Measurements from ENCODE around the gene HPSE2. TPM values are rescaled to one million over a fixed set of nuclear protein-coding genes. Genes with fewer than 3 reads are reported as not detected.

The HPSE2 gene
- total and polyA plus RNA-seq, 2 experiments from 2014 or later: 0.10 to 0.24 TPM

DNA sequence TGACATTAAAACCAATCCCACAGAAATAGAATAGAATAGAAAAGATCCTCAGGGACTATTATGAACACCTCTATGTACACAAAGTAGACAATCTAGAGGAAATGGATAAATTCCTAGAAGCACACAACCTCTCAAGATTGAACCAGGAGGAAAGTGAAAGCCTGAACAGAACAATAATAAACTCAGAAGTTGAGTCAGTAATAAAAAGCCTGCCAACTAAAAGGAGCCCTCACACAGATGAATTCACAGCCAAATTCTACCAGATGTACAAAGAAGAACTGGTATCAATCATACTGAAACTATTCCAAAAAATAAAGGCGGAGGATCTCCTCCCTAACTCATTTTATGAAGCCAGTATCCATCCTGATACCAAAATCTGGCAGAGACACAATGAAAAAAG, 568.6 kb downstream of the HPSE2 start:
- Mint-ChIP-seq H3K4me1 (peaks cover 8% of the 10 kb centered on the region), H3K27ac (no peak overlapping the region), H3K4me3 (no peak overlapping the region), H3K9me3 (peaks cover 31% of the 10 kb centered on the region), H3K36me3 (ENCODE audit: low read depth) (peaks cover 45% of the 10 kb centered on the region; the same call in 2 of the 3 replicates), H3K27me3 (ENCODE audit: insufficient read depth, low read depth, poor library complexity) (peaks cover 3% of the 10 kb centered on the region)
- ATAC-seq: no peak
- DNase-seq (ENCODE audit: low spot score): no peak
- 0 out of 2 replicates have a peak, but pooled peaks cover 5% of the 10 kb centered on the region for H3K36me3 ChIP-seq (ENCODE audit: insufficient read depth)
- H3K4me3 ChIP-seq: no peak overlapping the region
- no peak overlapping the region for H3K4me2 ChIP-seq
- H3K9me2 ChIP-seq (ENCODE audit: insufficient read depth): no peaks in the 10 kb centered on the region
- no peaks in the 10 kb centered on the region for H4K20me1 ChIP-seq (replicated peaks; ENCODE audit: insufficient read depth)
- H3K27me3 ChIP-seq (ENCODE audit: insufficient read depth): no peaks in the 10 kb centered on the region
- no peaks in the 10 kb centered on the region for H3F3A ChIP-seq (replicated peaks; ENCODE audit: low read depth)
- TF ChIP-seq, protein P1, sequence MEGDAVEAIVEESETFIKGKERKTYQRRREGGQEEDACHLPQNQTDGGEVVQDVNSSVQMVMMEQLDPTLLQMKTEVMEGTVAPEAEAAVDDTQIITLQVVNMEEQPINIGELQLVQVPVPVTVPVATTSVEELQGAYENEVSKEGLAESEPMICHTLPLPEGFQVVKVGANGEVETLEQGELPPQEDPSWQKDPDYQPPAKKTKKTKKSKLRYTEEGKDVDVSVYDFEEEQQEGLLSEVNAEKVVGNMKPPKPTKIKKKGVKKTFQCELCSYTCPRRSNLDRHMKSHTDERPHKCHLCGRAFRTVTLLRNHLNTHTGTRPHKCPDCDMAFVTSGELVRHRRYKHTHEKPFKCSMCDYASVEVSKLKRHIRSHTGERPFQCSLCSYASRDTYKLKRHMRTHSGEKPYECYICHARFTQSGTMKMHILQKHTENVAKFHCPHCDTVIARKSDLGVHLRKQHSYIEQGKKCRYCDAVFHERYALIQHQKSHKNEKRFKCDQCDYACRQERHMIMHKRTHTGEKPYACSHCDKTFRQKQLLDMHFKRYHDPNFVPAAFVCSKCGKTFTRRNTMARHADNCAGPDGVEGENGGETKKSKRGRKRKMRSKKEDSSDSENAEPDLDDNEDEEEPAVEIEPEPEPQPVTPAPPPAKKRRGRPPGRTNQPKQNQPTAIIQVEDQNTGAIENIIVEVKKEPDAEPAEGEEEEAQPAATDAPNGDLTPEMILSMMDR (conservative IDR thresholded peaks at IDR 0.05; ENCODE audit: low read depth in 2 of 2): no peak
- TF ChIP-seq POLR2AphosphoS5 (IDR thresholded peaks at IDR 0.05; ENCODE audit: low read depth) (no peak), EZH2phosphoT487 (IDR thresholded peaks at IDR 0.05; ENCODE audit: unreplicated experiment) (no peak), STAT1 (IDR thresholded peaks at IDR 0.05; ENCODE audit: unreplicated experiment) (no peak), ZNF114 (CRISPR knock-in tag; IDR thresholded peaks at IDR 0.05) (no peak), NANOG (IDR thresholded peaks at IDR 0.05; ENCODE audit: borderline replicate concordance) (no peak), CREB1 (CRISPR knock-in tag; IDR thresholded peaks at IDR 0.05; ENCODE audit: low read depth) (no peak), JUNB (IDR thresholded peaks at IDR 0.05; ENCODE audit: unreplicated experiment) (no peak), ZNF331 (CRISPR knock-in tag; IDR thresholded peaks at IDR 0.05; ENCODE audit: low read depth) (no peak), EZH2 (IDR thresholded peaks at IDR 0.05; ENCODE audit: low read depth, unreplicated experiment) (no peak)
- TF ChIP-seq, protein P2, sequence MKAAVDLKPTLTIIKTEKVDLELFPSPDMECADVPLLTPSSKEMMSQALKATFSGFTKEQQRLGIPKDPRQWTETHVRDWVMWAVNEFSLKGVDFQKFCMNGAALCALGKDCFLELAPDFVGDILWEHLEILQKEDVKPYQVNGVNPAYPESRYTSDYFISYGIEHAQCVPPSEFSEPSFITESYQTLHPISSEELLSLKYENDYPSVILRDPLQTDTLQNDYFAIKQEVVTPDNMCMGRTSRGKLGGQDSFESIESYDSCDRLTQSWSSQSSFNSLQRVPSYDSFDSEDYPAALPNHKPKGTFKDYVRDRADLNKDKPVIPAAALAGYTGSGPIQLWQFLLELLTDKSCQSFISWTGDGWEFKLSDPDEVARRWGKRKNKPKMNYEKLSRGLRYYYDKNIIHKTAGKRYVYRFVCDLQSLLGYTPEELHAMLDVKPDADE (IDR thresholded peaks at IDR 0.05): no peak
- TF ChIP-seq, protein P3, sequence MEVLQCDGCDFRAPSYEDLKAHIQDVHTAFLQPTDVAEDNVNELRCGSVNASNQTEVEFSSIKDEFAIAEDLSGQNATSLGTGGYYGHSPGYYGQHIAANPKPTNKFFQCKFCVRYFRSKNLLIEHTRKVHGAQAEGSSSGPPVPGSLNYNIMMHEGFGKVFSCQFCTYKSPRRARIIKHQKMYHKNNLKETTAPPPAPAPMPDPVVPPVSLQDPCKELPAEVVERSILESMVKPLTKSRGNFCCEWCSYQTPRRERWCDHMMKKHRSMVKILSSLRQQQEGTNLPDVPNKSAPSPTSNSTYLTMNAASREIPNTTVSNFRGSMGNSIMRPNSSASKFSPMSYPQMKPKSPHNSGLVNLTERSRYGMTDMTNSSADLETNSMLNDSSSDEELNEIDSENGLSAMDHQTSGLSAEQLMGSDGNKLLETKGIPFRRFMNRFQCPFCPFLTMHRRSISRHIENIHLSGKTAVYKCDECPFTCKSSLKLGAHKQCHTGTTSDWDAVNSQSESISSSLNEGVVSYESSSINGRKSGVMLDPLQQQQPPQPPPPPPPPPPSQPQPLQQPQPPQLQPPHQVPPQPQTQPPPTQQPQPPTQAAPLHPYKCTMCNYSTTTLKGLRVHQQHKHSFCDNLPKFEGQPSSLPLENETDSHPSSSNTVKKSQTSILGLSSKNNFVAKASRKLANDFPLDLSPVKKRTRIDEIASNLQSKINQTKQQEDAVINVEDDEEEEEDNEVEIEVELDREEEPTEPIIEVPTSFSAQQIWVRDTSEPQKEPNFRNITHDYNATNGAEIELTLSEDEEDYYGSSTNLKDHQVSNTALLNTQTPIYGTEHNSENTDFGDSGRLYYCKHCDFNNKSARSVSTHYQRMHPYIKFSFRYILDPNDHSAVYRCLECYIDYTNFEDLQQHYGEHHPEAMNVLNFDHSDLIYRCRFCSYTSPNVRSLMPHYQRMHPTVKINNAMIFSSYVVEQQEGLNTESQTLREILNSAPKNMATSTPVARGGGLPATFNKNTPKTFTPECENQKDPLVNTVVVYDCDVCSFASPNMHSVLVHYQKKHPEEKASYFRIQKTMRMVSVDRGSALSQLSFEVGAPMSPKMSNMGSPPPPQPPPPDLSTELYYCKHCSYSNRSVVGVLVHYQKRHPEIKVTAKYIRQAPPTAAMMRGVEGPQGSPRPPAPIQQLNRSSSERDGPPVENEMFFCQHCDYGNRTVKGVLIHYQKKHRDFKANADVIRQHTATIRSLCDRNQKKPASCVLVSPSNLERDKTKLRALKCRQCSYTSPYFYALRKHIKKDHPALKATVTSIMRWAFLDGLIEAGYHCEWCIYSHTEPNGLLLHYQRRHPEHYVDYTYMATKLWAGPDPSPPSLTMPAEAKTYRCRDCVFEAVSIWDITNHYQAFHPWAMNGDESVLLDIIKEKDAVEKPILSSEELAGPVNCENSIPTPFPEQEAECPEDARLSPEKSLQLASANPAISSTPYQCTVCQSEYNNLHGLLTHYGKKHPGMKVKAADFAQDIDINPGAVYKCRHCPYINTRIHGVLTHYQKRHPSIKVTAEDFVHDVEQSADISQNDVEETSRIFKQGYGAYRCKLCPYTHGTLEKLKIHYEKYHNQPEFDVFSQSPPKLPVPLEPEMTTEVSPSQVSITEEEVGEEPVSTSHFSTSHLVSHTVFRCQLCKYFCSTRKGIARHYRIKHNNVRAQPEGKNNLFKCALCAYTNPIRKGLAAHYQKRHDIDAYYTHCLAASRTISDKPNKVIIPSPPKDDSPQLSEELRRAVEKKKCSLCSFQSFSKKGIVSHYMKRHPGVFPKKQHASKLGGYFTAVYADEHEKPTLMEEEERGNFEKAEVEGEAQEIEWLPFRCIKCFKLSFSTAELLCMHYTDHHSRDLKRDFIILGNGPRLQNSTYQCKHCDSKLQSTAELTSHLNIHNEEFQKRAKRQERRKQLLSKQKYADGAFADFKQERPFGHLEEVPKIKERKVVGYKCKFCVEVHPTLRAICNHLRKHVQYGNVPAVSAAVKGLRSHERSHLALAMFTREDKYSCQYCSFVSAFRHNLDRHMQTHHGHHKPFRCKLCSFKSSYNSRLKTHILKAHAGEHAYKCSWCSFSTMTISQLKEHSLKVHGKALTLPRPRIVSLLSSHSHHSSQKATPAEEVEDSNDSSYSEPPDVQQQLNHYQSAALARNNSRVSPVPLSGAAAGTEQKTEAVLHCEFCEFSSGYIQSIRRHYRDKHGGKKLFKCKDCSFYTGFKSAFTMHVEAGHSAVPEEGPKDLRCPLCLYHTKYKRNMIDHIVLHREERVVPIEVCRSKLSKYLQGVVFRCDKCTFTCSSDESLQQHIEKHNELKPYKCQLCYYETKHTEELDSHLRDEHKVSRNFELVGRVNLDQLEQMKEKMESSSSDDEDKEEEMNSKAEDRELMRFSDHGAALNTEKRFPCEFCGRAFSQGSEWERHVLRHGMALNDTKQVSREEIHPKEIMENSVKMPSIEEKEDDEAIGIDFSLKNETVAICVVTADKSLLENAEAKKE (CRISPR knock-in tag; IDR thresholded peaks at IDR 0.05): no peak
- TF ChIP-seq, protein P4, sequence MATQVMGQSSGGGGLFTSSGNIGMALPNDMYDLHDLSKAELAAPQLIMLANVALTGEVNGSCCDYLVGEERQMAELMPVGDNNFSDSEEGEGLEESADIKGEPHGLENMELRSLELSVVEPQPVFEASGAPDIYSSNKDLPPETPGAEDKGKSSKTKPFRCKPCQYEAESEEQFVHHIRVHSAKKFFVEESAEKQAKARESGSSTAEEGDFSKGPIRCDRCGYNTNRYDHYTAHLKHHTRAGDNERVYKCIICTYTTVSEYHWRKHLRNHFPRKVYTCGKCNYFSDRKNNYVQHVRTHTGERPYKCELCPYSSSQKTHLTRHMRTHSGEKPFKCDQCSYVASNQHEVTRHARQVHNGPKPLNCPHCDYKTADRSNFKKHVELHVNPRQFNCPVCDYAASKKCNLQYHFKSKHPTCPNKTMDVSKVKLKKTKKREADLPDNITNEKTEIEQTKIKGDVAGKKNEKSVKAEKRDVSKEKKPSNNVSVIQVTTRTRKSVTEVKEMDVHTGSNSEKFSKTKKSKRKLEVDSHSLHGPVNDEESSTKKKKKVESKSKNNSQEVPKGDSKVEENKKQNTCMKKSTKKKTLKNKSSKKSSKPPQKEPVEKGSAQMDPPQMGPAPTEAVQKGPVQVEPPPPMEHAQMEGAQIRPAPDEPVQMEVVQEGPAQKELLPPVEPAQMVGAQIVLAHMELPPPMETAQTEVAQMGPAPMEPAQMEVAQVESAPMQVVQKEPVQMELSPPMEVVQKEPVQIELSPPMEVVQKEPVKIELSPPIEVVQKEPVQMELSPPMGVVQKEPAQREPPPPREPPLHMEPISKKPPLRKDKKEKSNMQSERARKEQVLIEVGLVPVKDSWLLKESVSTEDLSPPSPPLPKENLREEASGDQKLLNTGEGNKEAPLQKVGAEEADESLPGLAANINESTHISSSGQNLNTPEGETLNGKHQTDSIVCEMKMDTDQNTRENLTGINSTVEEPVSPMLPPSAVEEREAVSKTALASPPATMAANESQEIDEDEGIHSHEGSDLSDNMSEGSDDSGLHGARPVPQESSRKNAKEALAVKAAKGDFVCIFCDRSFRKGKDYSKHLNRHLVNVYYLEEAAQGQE (IDR thresholded peaks at IDR 0.05; ENCODE audit: unreplicated experiment): no peak
- no peak overlapping the region for H3K27ac ChIP-seq (ENCODE audit: low read depth)
- peaks cover 19% of the 10 kb centered on the region for H3K4me1 ChIP-seq (ENCODE audit: insufficient read depth)
- H2AFZ ChIP-seq: no peak overlapping the region
- no peaks in the 10 kb centered on the region for H3K79me2 ChIP-seq (replicated peaks; ENCODE audit: insufficient read depth)

Measured in GM23338 (cell line).